ENCODE measurements around the gene PPM1D. TPM values are rescaled to one million over a fixed set of nuclear protein-coding genes. Genes with fewer than 3 reads are reported as not detected.
"Not testable (repeated sequence)": the region's sequence is repeated elsewhere in the genome, so short reads cannot be mapped to it uniquely, and the experiment has no call there.

PPM1D gene
- polyA plus RNA-seq, 2 of the 4 experiments (the other 2 are of a cell fraction) = 10.5 to 13.5 TPM

DNA sequence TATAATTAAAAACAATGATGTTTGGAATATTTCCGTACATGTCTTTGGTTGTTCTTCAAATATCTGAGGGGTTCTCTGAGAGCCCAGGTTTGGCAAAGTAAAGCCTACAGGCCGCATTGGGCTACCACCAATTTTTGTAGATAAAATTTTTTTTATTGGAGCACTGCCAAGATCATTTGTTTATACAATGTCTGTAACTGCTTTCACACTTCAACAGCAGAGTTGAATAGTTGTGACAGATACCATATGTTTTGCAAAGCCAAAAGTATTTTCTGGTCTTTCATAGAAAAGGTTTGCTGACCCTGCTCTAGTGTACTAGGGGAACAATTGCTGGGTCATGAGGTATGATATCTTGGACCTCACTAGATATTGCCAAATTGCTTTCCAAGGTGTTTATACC, 10.5 kb downstream of the PPM1D start:
- H3K4me2 ChIP-seq = no peak overlapping the region
- H3K4me1 ChIP-seq = peaks cover 24% of the 10 kb centered on the region
- ATAC-seq (no peak), FAIRE-seq (no peak), DNase-seq (ENCODE audit: low read depth in 1 of 2, low spot score in 1 of 2) (no peak)
- 92% methylated on average over 2 of the region's 2 CpGs for WGBS (ENCODE audit: missing lambda C conversion rate)
- no peaks in the 10 kb centered on the region for H3K9me3 ChIP-seq
- H3K27ac ChIP-seq = no peak overlapping the region
- POLR2A ChIA-PET = interaction anchor here (1.3 kb wide), 1 partner anchor 11 kb away, joined by 3 read pairs; the partner anchor contains the start of gene PPM1D
- TF ChIP-seq KDM1A (IDR thresholded peaks at IDR 0.05; ENCODE audit: low read depth) (no peak), POLR2A (IDR thresholded peaks at IDR 0.05; ENCODE audit: low read length) (no peak), HOXB13 (CRISPR knock-in tag; IDR thresholded peaks at IDR 0.05; ENCODE audit: low read depth) (no peak), CEBPB (IDR thresholded peaks at IDR 0.05) (no peak), JUNB (IDR thresholded peaks at IDR 0.05) (no peak), GATA3 (IDR thresholded peaks at IDR 0.05; ENCODE audit: borderline replicate concordance) (no peak), EHMT2 (IDR thresholded peaks at IDR 0.05; ENCODE audit: low read depth) (no peak), EP300 (IDR thresholded peaks at IDR 0.05) (no peak), NPAS2 (CRISPR knock-in tag; IDR thresholded peaks at IDR 0.05; ENCODE audit: borderline replicate concordance) (no peak), USF2 (IDR thresholded peaks at IDR 0.05) (no peak)
- TF ChIP-seq, protein P1, sequence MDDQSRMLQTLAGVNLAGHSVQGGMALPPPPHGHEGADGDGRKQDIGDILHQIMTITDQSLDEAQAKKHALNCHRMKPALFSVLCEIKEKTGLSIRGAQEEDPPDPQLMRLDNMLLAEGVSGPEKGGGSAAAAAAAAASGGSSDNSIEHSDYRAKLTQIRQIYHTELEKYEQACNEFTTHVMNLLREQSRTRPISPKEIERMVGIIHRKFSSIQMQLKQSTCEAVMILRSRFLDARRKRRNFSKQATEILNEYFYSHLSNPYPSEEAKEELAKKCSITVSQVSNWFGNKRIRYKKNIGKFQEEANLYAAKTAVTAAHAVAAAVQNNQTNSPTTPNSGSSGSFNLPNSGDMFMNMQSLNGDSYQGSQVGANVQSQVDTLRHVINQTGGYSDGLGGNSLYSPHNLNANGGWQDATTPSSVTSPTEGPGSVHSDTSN (IDR thresholded peaks at IDR 0.05) = no peak
- TF ChIP-seq, protein P2, sequence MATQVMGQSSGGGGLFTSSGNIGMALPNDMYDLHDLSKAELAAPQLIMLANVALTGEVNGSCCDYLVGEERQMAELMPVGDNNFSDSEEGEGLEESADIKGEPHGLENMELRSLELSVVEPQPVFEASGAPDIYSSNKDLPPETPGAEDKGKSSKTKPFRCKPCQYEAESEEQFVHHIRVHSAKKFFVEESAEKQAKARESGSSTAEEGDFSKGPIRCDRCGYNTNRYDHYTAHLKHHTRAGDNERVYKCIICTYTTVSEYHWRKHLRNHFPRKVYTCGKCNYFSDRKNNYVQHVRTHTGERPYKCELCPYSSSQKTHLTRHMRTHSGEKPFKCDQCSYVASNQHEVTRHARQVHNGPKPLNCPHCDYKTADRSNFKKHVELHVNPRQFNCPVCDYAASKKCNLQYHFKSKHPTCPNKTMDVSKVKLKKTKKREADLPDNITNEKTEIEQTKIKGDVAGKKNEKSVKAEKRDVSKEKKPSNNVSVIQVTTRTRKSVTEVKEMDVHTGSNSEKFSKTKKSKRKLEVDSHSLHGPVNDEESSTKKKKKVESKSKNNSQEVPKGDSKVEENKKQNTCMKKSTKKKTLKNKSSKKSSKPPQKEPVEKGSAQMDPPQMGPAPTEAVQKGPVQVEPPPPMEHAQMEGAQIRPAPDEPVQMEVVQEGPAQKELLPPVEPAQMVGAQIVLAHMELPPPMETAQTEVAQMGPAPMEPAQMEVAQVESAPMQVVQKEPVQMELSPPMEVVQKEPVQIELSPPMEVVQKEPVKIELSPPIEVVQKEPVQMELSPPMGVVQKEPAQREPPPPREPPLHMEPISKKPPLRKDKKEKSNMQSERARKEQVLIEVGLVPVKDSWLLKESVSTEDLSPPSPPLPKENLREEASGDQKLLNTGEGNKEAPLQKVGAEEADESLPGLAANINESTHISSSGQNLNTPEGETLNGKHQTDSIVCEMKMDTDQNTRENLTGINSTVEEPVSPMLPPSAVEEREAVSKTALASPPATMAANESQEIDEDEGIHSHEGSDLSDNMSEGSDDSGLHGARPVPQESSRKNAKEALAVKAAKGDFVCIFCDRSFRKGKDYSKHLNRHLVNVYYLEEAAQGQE (IDR thresholded peaks at IDR 0.05) = no peak
- TF ChIP-seq, protein P3, sequence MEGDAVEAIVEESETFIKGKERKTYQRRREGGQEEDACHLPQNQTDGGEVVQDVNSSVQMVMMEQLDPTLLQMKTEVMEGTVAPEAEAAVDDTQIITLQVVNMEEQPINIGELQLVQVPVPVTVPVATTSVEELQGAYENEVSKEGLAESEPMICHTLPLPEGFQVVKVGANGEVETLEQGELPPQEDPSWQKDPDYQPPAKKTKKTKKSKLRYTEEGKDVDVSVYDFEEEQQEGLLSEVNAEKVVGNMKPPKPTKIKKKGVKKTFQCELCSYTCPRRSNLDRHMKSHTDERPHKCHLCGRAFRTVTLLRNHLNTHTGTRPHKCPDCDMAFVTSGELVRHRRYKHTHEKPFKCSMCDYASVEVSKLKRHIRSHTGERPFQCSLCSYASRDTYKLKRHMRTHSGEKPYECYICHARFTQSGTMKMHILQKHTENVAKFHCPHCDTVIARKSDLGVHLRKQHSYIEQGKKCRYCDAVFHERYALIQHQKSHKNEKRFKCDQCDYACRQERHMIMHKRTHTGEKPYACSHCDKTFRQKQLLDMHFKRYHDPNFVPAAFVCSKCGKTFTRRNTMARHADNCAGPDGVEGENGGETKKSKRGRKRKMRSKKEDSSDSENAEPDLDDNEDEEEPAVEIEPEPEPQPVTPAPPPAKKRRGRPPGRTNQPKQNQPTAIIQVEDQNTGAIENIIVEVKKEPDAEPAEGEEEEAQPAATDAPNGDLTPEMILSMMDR (IDR thresholded peaks at IDR 0.05) = no peak
- CTCF ChIA-PET = interaction anchor here (1.0 to 2.9 kb wide), 4 partner anchors 9 to 41 kb away, joined by 3 to 21 read pairs (median 4); no protein-coding TSS in a partner anchor
- H3K4me3 ChIP-seq = no peak overlapping the region

GRCh38 chr17:60611321-60611720, 11.3 kb downstream of the PPM1D start:
- DNase-seq (ENCODE audit: low read depth in 1 of 2, low spot score in 1 of 2); H3K4me2 ChIP-seq; FAIRE-seq; H3K4me3 ChIP-seq; H3K9me3 ChIP-seq; ATAC-seq; H3K27ac ChIP-seq: not testable (repeated sequence)
- H3K4me1 ChIP-seq = peaks cover 19% of the 10 kb centered on the region
- ChIA-PET POLR2A (interaction anchor here (1.3 kb wide), 1 partner anchor 11 kb away, joined by 3 read pairs; the partner anchor contains the start of gene PPM1D), CTCF (interaction anchor here (1.2 to 2.9 kb wide), 4 partner anchors 11 to 42 kb away, joined by 4 to 21 read pairs (median 11); partner anchors contain the start of gene PPM1D)
- 95% methylated on average over 5 of the region's 5 CpGs for WGBS (ENCODE audit: missing lambda C conversion rate)

DNA sequence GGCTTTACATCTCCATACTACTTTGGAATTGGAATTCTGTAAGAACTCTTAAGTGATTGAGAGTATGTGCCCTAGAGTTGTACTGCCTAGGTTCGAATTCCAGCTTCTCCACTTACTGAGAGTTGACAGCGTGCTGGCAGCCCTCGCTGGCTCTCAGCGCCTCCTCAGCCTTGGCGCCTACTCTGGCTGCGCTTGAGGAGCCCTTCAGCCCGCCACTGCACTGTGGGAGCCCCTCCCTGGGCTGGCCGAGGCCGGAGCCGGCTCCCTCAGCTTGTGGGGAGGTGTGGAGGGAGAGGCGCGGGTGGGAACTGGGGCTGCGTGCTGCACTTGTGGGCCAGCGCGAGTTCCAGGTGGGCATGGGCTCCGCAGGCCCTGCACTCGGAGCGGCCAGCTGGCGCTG, 13.3 kb downstream of the PPM1D start:
- no peak overlapping the region for H3K4me3 ChIP-seq
- ChIA-PET CTCF (interaction anchor here (0.6 to 2.9 kb wide), 8 partner anchors 13 to 471 kb away, joined by 3 to 21 read pairs (median 7); partner anchors contain the start of genes CHCT1 and PPM1D), POLR2A (interaction anchor here (1.0 to 1.2 kb wide), 2 partner anchors 13 kb away, joined by 3 read pairs; partner anchors contain the start of gene PPM1D)
- FAIRE-seq (no peak), ATAC-seq (no peak), DNase-seq (ENCODE audit: low read depth in 1 of 2, low spot score in 1 of 2) (no peak)
- H3K4me1 ChIP-seq = peaks cover 17% of the 10 kb centered on the region
- no peak for TF ChIP-seq FOSB (CRISPR knock-in tag; IDR thresholded peaks at IDR 0.05)
- no peak overlapping the region for H3K4me2 ChIP-seq
- no peak overlapping the region for H3K27ac ChIP-seq
- H3K9me3 ChIP-seq = no peaks in the 10 kb centered on the region
- 94% methylated on average over 15 of the region's 19 CpGs for WGBS (ENCODE audit: missing lambda C conversion rate)

DNA sequence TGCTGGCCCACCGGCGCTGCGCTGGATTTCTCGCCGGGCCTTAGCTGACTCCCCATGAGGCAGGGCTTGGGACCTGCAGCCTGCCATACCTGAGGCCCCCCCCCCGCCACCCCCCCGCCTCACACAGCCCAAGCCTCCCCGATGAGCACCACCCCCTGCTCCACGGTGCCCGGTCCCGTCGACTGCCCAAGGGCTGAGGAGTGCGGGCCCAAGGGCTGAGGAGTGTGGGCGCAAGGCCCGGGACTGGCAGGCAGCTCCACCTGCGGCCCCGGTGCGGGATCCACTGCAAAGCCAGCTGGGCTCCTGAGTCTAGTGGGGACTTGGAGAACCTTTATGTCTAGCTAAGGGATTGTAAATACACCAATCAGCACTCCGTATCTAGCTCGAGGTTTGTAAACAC, 13.8 kb downstream of the PPM1D start:
- CTCF ChIA-PET = interaction anchor here (0.6 to 2.6 kb wide), 7 partner anchors 15 to 471 kb away, joined by 3 to 17 read pairs (median 6); partner anchors contain the start of gene CHCT1
- not testable (repeated sequence) for H3K27ac ChIP-seq

More for the DNA sequence above, 13.8 kb downstream of the PPM1D start:
- DNase-seq (ENCODE audit: low read depth in 1 of 2, low spot score in 1 of 2); ATAC-seq; H3K4me2 ChIP-seq; H3K4me3 ChIP-seq; H3K9me3 ChIP-seq; FAIRE-seq: not testable (repeated sequence)
- peaks cover 22% of the 10 kb centered on the region for H3K4me1 ChIP-seq
- POLR2A ChIA-PET = interaction anchor here (1.0 kb wide), 1 partner anchor 14 kb away, joined by 3 read pairs; the partner anchor contains the start of gene PPM1D
- WGBS (ENCODE audit: missing lambda C conversion rate) = 85% methylated on average over 5 of the region's 20 CpGs

Measured in A549 (cell line).